ENCODE results near the gene GPR4. TPM values are rescaled to one million over a fixed set of nuclear protein-coding genes. Genes with fewer than 3 reads are reported as not detected.

GPR4 gene
- polyA plus RNA-seq, 1 of the 3 experiments (the other 2 are of a cell fraction), result 0.69 TPM

DNA sequence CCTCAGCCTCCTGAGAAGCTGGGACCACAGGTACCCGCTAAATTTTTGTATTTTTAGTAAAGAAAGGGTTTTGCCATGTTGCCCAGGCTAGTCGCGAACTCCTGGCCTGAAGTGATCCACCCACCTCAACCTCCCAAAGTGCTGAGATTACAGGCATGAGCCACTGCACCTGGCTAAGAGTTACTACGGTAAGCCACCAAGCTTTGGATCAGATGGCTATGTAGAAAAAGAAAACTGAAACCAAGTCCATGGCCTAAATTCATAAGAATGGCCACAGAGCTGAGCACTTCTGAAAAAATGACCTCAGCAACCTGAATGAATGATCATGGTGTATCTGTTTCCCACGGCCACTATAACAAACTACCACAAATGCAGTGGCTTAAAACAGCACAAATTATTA lies 26.8 kb downstream of the GPR4 start (continued):
- TF ChIP-seq, protein P1, sequence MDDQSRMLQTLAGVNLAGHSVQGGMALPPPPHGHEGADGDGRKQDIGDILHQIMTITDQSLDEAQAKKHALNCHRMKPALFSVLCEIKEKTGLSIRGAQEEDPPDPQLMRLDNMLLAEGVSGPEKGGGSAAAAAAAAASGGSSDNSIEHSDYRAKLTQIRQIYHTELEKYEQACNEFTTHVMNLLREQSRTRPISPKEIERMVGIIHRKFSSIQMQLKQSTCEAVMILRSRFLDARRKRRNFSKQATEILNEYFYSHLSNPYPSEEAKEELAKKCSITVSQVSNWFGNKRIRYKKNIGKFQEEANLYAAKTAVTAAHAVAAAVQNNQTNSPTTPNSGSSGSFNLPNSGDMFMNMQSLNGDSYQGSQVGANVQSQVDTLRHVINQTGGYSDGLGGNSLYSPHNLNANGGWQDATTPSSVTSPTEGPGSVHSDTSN (IDR thresholded peaks at IDR 0.05), result no peak
- TF ChIP-seq NRF1 (IDR thresholded peaks at IDR 0.05; ENCODE audit: low read depth, low read length), result no peak

DNA sequence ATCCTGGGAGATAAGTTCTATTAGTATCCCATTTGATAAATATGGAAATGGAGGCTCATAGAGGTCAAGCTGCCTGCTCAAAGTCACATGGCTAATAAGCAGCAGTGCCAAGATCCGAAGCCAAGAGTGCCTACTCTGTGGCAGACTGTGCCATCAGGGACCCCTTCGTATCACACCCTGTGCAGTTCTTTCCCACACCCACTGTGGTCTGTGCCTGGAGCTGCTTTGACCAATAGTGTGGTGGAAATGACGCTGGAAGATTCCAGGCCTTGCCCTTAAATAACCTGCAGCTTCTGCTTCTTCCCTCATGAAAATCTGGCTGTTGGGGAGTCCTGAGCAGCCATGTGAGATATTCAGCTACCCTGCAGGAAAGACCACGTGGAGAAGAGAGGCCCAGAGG lies 27.5 kb downstream of the GPR4 start:
- H3K4me3 ChIP-seq (ENCODE audit: low read depth in 2 of 2, low read length in 1 of 2), result no peak overlapping the region
- TF ChIP-seq RFX5 (IDR thresholded peaks at IDR 0.05; ENCODE audit: low read length), result no peak
- no peak for TF ChIP-seq RCOR1 (IDR thresholded peaks at IDR 0.05; ENCODE audit: low read length)
- TF ChIP-seq, protein P2, sequence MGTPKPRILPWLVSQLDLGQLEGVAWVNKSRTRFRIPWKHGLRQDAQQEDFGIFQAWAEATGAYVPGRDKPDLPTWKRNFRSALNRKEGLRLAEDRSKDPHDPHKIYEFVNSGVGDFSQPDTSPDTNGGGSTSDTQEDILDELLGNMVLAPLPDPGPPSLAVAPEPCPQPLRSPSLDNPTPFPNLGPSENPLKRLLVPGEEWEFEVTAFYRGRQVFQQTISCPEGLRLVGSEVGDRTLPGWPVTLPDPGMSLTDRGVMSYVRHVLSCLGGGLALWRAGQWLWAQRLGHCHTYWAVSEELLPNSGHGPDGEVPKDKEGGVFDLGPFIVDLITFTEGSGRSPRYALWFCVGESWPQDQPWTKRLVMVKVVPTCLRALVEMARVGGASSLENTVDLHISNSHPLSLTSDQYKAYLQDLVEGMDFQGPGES (IDR thresholded peaks at IDR 0.05; ENCODE audit: low read depth, low read length), result no peak
- TF ChIP-seq RXRA (IDR thresholded peaks at IDR 0.05; ENCODE audit: borderline replicate concordance, low read depth), result no peak
- TF ChIP-seq, protein P3, sequence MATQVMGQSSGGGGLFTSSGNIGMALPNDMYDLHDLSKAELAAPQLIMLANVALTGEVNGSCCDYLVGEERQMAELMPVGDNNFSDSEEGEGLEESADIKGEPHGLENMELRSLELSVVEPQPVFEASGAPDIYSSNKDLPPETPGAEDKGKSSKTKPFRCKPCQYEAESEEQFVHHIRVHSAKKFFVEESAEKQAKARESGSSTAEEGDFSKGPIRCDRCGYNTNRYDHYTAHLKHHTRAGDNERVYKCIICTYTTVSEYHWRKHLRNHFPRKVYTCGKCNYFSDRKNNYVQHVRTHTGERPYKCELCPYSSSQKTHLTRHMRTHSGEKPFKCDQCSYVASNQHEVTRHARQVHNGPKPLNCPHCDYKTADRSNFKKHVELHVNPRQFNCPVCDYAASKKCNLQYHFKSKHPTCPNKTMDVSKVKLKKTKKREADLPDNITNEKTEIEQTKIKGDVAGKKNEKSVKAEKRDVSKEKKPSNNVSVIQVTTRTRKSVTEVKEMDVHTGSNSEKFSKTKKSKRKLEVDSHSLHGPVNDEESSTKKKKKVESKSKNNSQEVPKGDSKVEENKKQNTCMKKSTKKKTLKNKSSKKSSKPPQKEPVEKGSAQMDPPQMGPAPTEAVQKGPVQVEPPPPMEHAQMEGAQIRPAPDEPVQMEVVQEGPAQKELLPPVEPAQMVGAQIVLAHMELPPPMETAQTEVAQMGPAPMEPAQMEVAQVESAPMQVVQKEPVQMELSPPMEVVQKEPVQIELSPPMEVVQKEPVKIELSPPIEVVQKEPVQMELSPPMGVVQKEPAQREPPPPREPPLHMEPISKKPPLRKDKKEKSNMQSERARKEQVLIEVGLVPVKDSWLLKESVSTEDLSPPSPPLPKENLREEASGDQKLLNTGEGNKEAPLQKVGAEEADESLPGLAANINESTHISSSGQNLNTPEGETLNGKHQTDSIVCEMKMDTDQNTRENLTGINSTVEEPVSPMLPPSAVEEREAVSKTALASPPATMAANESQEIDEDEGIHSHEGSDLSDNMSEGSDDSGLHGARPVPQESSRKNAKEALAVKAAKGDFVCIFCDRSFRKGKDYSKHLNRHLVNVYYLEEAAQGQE (IDR thresholded peaks at IDR 0.05; ENCODE audit: low read depth, low read length), result no peak
- peaks cover 30% of the 10 kb centered on the region for H3F3A ChIP-seq (replicated peaks; ENCODE audit: insufficient read depth)
- H4K20me1 ChIP-seq (ENCODE audit: insufficient read depth), result no peaks in the 10 kb centered on the region
- H3K9me2 ChIP-seq, result no peaks in the 10 kb centered on the region
- no peak overlapping the region for H3K9ac ChIP-seq
- no peak overlapping the region for H3K4me2 ChIP-seq
- peaks cover 0 to 5% of the 10 kb centered on the region in 2 experiments for H3K36me3 ChIP-seq (replicated peaks in 1 of 2; ENCODE audit: control insufficient read depth in 1 of 2, insufficient read depth in 2 of 2, low read length in 1 of 2)
- H3K4me1 ChIP-seq (ENCODE audit: control insufficient read depth in 1 of 2, insufficient read depth in 2 of 2, low read depth in 1 of 2, low read length in 1 of 2), result peaks cover 4 to 13% of the 10 kb centered on the region in 2 experiments; a peak in 3 of 4 replicates
- H3K9me3 ChIP-seq, result no peaks in the 10 kb centered on the region
- no peaks in the 10 kb centered on the region for H3K27me3 ChIP-seq (ENCODE audit: insufficient read depth)
- DNase-seq, result no peak
- no peak overlapping the region for H2AFZ ChIP-seq (ENCODE audit: low read depth)
- POLR2A ChIA-PET, result no interaction called here
- 88% methylated on average over 4 of the region's 4 CpGs for WGBS (ENCODE audit: low lambda C conversion rate)
- H3K27ac ChIP-seq (ENCODE audit: low read depth in 2 of 2, low read length in 1 of 2), result no peak overlapping the region
- H3K79me2 ChIP-seq (ENCODE audit: insufficient read depth), result peaks cover 61% of the 10 kb centered on the region
- CTCF ChIA-PET, result interaction anchor here (0.7 kb wide), 1 partner anchor 772 kb away, joined by 3 read pairs; the partner anchor contains the start of gene PPP5C
